Stimulated activated CD4-positive, alpha-beta T cell treated with anti-CD3 and anti-CD28 coated beads, Interleukin-12 subunit alpha, Interleukin-12 subunit beta, amount 100 ng/mL, for 48 hours (primary cell): ENCODE results near the gene DDX20.
"Not testable (repeated sequence)": the region's sequence is repeated elsewhere in the genome, so short reads cannot be mapped to it uniquely, and the experiment has no call there.

Source experiments
- DNase-seq, 3 donors: peaks; one replicate each; pipeline ENCODE4 v3.0.0-alpha.2; 2020; ENCODE audit warnings: low read depth in 2 of 3, low spot score in 1 of 3

Gene DDX20

DNA sequence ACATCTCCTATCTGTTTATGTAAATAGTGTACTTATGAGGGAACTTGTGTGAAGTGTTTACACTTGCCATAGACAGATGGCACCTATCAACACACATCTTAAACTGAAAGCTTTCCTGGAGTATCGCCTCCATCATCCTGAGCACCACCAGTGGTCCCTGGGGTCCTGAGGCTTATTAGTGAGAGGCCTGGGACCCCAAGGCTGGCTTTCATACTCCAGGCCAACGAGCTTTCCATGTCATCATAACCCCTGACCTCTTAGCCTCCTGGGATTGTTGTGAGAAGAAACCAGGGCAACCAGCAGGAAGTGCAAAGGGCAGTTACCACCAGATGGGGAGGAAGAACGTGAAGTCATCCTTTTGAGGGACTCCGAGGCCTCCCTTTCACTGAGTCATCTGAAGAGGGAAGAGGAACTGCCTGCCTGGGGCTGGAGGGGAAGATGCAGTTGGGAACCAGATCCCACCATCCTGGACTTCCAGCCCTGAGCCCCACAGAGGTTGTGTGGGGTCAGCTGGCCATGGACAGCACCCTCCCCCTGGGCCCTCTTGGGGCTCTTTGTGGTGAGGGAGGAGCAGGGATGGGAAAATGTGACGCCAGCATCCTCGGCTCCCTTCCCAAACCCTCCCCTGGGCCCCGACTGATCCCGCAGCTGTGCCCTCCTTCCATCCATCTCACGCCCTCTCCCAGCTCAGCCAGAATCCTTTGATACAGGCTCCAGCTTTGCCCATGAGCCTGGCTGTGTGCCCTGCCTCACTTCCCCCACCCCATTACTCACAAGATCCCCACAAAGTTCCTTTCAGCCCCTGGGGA lies 22.3 kb upstream of the DDX20 start:
- no peak for DNase-seq

DNA sequence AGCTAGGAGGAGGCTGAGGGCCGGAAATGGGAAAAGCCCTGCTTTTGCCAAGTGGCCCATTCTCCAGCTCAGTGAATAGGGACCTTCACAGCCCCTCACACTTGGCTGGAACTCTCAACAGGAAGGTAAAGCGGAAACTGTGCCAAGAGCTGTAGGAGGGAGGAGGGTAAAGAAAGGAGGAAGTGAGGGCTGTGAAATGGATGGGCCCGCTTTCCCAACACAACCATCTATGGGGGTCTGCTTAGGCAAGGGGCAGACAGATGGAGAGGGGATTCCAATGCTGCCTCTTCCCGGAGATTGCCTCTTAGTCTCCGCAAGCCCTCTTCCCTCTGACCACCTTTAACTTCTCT lies 21.7 kb upstream of the DDX20 start:
- DNase-seq = no peak

GRCh38 chr1:111734426-111734825 lies 21.3 kb upstream of the DDX20 start:
- DNase-seq = no peak

- DNase-seq = no peak
Measured at GRCh38 chr1:111734856-111735255, 20.8 kb upstream of the DDX20 start.

DNA sequence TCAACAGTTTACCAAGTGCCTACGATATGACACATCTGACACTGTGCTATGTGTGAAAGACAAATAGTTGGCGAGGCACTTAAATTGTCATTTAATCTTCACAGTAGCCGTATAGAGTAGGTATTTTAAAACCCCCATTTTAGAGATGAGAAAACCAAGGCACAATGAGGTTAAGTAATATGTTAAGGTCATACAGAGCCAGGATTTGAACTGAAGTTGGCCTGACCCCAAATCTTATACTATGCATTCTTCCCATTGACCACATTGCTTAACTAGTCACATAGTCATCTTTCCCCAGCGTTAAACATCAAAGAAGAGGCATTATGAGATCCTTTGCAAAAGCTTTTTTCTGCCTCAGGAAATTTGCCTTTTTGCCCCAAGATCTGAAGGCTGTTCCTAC lies 20.4 kb upstream of the DDX20 start:
- no peak for DNase-seq

GRCh38 chr1:111735858-111736544 lies 19.7 kb upstream of the DDX20 start:
- no peak for DNase-seq

GRCh38 chr1:111736548-111737215 lies 19.0 kb upstream of the DDX20 start:
- DNase-seq = no peak

GRCh38 chr1:111737216-111738132 lies 18.2 kb upstream of the DDX20 start:
- no peak for DNase-seq

DNA sequence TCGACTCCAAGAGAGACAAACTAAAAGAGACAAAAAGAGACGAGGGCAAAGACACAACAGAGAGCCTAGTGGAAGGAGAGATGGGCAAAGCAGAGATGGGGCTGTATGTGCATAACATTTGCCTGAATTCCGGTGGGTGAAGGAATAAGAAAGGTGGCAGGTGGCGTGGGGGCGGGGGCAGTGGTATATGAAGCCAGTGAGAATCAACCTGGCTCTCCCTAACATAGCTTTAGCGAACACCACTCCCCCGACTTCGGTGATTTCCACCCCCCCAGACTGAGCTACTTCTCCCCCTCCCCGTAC lies 17.6 kb upstream of the DDX20 start:
- DNase-seq = no peak

DNA sequence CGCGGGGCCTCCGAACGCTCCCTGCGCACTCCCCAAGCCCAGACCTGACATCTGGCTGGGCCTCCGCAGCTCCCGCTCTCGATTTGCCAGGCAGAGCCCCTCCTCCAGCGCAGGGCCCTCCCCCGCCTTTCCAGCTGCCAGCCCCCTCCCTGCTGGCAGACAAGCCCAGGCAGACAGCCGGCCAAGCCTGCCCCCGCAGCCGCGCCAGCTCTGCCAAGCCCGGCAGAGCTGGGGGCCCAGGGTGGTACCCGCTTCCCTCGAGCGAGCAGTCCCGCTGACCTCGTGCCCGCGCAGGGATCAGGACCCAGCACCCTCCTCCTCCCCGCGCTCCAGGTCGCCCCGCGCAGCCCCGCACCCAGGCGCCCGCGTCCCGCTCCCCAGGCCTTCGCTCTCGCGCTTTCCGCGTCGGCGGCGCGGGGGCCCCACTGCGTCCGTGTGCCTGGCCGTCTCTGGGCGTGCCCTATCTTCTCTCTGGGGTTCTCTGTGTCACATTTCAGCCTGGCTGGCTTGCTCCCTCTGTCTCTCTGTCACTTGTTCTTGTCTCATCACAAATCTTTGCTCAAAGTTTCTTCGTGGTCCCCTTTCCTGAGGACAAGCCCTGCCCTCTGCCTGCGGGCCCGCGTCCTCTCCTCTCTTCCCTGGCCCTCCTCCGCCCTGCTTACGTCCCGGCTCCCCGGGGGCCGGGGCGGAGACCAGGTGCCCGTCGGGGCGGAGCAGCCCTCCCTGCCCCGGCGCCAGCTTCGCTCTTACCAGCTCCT lies 17.1 kb upstream of the DDX20 start:
- peak in 1 of 3 donors; percentile 38 for DNase-seq

- peak; percentile 60 to 78 (median 60) for DNase-seq
Measured at GRCh38 chr1:111739194-111739924, 16.3 kb upstream of the DDX20 start, which contains the start of gene INKA2. TSS of gene INKA2 (minus strand) at chr1:111739395. CDS start at chr1:111739242, 153 bp downstream.

- DNase-seq = no peak
Measured at GRCh38 chr1:111739925-111740765, 15.6 kb upstream of the DDX20 start.

- not testable (repeated sequence) for DNase-seq
Measured at GRCh38 chr1:111742292-111742691, 13.4 kb upstream of the DDX20 start.

GRCh38 chr1:111742938-111743549 lies 12.7 kb upstream of the DDX20 start:
- no peak for DNase-seq

DNA sequence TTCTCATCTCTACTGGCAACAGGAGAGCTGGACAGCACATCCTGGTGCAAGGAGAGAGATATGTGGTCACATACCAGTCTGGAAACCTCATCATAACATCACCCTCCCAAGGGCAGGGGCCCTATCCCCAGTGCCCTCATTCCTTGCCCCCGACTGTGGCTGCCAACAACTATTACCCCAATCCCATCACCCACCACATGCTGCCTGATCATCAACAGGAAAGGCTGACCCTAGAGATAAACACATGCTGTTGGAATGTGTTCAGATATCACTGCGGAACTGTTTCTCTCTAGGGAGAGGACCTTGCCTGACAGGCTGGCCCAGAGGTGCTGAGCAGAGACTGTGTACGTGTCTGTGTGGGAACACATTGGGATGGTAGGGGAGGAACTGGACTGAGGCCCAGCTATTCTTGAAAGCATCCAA lies 12.0 kb upstream of the DDX20 start:
- no peak for DNase-seq

DNA sequence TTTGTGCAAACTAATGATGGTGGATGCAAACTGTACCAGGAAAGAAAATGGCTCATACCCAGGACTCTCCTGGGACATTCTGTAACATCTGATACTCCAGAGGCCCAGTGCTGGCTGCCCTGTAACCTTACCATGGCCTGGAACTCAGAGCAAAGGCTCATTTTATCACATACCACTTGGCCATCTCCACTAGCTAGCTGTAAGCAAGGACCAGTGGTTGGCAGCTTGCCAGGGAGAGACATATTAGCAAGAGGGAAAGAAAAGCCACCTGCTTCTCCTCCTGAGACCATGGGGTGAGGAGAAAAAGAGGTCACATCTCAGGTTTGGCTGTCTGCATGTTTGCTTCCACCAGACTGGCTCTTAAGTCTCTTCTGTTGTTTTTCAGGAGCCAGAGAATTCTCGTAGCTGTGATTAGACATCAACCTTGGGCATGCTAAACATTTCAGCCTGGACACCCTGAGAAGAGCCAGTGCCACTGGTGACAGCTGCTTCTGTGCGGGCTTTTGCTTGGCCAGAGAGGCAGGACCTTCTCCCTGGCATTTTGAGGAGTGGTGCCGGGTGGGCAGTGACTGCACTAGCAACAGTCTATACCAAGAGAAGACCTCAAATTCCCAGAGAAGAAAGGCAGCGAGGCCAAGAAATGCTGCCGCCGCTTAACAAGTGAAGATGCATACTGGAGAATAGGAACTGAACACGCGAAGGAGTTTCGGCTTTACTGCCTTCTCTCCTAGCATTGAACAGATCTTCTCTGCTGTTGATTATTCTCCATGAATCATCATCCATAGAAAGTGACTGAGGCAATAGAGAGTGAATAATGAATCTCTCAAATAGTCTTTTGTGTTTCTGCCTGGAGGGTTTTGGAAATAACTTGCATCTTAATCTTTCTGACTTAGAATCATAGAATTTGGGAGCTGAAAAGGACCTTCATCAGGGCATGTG lies 9.8 kb upstream of the DDX20 start:
- DNase-seq = no peak

DNA sequence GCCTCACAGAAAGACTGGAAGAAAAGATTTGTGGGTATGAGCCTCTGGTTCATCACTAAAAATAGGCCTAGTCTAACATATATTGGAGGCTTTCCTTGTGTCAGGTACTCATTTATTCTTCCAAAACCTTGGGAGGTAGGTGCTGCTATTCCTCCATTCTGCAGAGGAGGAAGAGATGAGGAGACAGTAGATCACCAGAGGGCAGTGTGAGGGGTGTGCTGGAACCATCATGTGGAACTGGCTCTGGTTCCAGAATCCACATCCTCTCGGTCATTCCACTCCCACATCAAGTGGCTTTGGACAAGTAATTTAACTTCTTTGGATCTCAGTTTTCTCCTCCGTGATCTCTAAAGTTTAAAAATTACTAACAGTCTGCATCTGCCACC lies 9.1 kb upstream of the DDX20 start:
- no peak for DNase-seq
